ENCODE results near the gene TSPAN14.

DNA sequence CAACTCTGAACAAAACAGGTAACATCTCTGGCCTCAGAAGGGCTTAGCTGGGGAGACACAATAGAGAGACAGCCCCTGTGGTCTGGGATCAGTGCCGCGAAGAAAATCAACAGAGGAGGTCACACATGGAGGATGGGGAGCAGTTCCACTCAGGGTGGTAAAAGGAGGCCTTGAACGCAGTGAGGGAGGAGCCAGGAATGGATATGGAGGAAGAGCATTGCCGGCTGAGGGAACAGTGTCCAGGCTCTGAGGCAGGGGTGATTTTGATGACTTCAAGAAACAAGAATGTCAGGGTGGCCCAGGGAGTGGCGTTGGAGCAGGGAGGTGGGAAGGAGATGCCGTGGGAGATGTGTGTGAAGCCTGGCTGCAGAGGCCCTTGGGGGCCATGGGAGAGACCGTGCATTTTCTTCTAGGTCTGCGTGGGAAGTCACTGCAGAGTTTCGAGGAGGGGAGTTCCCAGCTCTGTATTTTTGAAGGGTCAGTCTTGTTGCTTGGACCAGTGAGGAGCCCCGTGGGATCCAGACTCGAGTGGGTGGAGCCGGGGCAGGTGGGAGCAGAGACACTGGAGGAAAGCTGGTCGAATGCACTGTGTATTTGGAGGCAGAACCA is 47.9 kb downstream of the TSPAN14 start:
- no peak for TF ChIP-seq POLR2AphosphoS5 (IDR thresholded peaks at IDR 0.05)
- no peak for TF ChIP-seq CTCF (IDR thresholded peaks at IDR 0.05)
